NT2/D1 (cell line): ENCODE data around the gene TXNIP.

Experiments
- DNase-seq: peaks from one replicate; pipeline ENCODE4 v3.0.0-alpha.2; 2011; ENCODE audit warnings: low read depth, low spot score
- H3K27me3 ChIP-seq: 2 replicates; pipeline ENCODE4 v1.6.0; 2011; ENCODE audit warnings: mild to moderate bottlenecking; ENCODE audit not compliant: insufficient read length, insufficient read depth
- H3K36me3 ChIP-seq: 2 replicates; pipeline ENCODE4 v1.6.1; 2011; ENCODE audit warnings: mild to moderate bottlenecking, low read length, mixed read lengths; ENCODE audit not compliant: insufficient read depth, insufficient read length
- H3K4me1 ChIP-seq: 2 replicates; pipeline ENCODE4 v1.5.1; 2011; ENCODE audit not compliant: insufficient read depth, insufficient read length
- H3K4me3 ChIP-seq: 2 replicates; pipeline ENCODE4 v1.5.1; 2011; ENCODE audit warnings: low read depth; ENCODE audit not compliant: insufficient read length
- H3K9ac ChIP-seq: 2 replicates; pipeline ENCODE4 v1.6.0; 2011; ENCODE audit warnings: low read depth; ENCODE audit not compliant: insufficient read length
- H3K9me3 ChIP-seq: 2 replicates; pipeline ENCODE4 v1.5.1; 2011; ENCODE audit warnings: mild to moderate bottlenecking, low read length; ENCODE audit not compliant: insufficient read depth
- SUZ12 ChIP-seq: IDR thresholded peaks from 2 replicates; pipeline ENCODE4 v1.6.1; 2011; ENCODE audit not compliant: insufficient read length, insufficient read depth; ENCODE audit errors: extremely low read depth
- YY1 ChIP-seq: IDR thresholded peaks from 2 replicates; pipeline ENCODE4 v1.6.1; 2011; ENCODE audit not compliant: insufficient read length, insufficient read depth
- ZNF274 ChIP-seq: IDR thresholded peaks from 2 replicates; pipeline ENCODE4 v1.6.1; 2011; ENCODE audit warnings: mild to moderate bottlenecking, low read depth, low read length

The TXNIP gene

DNA sequence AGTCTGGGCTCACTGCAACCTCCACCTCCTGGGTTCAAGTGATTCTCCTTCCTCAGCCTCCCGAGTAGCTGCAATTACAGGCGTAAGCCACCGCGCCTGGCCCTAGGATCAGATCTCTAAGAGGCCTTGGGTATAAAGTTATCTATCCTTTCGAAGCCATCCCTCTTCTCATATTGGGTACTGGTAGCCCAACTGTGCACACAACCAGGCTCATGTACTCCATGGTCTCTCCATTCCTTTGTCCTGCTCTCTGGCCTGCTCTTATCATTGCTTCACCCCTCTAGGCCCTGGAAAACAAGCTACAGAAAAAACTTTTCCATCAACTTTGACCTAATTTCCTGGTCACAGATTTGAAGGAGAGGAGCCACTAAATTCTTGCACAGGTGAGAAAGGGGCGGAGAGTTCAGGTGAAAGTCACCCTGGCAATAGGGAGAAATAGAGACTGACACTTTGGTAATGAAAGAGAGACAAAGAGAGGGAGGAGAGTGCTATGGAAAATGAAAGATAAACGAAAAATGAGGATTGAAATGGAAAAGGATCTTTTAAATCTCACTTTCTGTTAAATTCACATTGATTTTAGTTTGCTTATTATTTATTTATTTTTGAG is 6.0 kb downstream of the TXNIP start:
- Histone ChIP-seq H3K27me3 (no peaks in the 10 kb centered on the region), H3K4me1 (peaks cover 7% of the 10 kb centered on the region), H3K36me3 (peaks cover 31% of the 10 kb centered on the region), H3K9me3 (no peaks in the 10 kb centered on the region), H3K4me3 (no peak overlapping the region), H3K9ac (no peak overlapping the region)
- TF ChIP-seq SUZ12 (no peak), ZNF274 (no peak)
- no peak for DNase-seq

GRCh38 chr1:145988773-145989172 is 7.6 kb downstream of the TXNIP start:
- Histone ChIP-seq H3K4me1 (peaks cover 11% of the 10 kb centered on the region), H3K27me3 (no peaks in the 10 kb centered on the region), H3K9ac (no peak overlapping the region), H3K4me3 (no peak overlapping the region), H3K9me3 (no peaks in the 10 kb centered on the region), H3K36me3 (peaks cover 17% of the 10 kb centered on the region)
- DNase-seq, result no peak
- TF ChIP-seq YY1, result no peak
- no peak for TF ChIP-seq SUZ12
- TF ChIP-seq ZNF274, result no peak

GRCh38 chr1:145987926-145988325 is 8.5 kb downstream of the TXNIP start:
- TF ChIP-seq ZNF274 (no peak), SUZ12 (no peak), YY1 (no peak)
- DNase-seq, result no peak
- Histone ChIP-seq H3K36me3 (peaks cover 9% of the 10 kb centered on the region), H3K27me3 (no peaks in the 10 kb centered on the region), H3K9me3 (no peaks in the 10 kb centered on the region), H3K9ac (no peak overlapping the region), H3K4me3 (no peak overlapping the region), H3K4me1 (peaks cover 11% of the 10 kb centered on the region)

DNA sequence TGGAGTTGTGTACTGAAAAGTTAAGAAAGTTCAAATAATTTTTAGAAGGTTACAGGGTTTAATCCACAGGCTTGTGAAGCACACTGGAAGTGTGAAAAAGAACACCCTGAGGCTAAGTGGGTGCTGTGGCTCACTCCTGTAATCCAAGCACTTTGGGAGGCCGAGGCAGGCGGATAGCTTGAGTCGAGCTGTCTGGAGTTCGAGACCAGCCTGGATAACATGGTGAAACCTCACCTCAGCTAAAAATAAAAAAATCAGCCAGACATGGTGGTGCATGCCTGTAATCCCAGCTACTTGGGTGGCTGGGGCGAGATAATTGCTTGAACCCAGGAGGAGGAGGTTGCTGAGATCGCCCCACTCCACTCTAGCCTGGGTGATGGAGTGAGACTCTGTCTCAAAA is 9.8 kb downstream of the TXNIP start:
- H3K4me1 ChIP-seq, result peaks cover 11% of the 10 kb centered on the region
- TF ChIP-seq YY1, result no peak

GRCh38 chr1:145985502-145986439 is 10.6 kb downstream of the TXNIP start:
- H3K4me1 ChIP-seq, result peaks cover 11% of the 10 kb centered on the region
- no peak overlapping the region for H3K4me3 ChIP-seq
- no peaks in the 10 kb centered on the region for H3K36me3 ChIP-seq
- H3K27me3 ChIP-seq, result no peaks in the 10 kb centered on the region
- no peak for DNase-seq
- no peaks in the 10 kb centered on the region for H3K9me3 ChIP-seq
- no peak overlapping the region for H3K9ac ChIP-seq
- TF ChIP-seq YY1, result no peak
- TF ChIP-seq SUZ12, result no peak
- TF ChIP-seq ZNF274, result no peak

More for the DNA sequence above, 9.8 kb downstream of the TXNIP start:
- Histone ChIP-seq H3K9me3 (no peaks in the 10 kb centered on the region), H3K36me3 (no peaks in the 10 kb centered on the region), H3K4me3 (no peak overlapping the region), H3K27me3 (no peaks in the 10 kb centered on the region), H3K9ac (no peak overlapping the region)
- no peak for DNase-seq

- peaks cover 11% of the 10 kb centered on the region for H3K4me1 ChIP-seq
- no peak for TF ChIP-seq ZNF274
- no peak for TF ChIP-seq SUZ12
- TF ChIP-seq YY1, result no peak
- no peaks in the 10 kb centered on the region for H3K36me3 ChIP-seq
- DNase-seq, result no peak
- no peaks in the 10 kb centered on the region for H3K27me3 ChIP-seq
- no peak overlapping the region for H3K9ac ChIP-seq
- H3K4me3 ChIP-seq, result no peak overlapping the region
- no peaks in the 10 kb centered on the region for H3K9me3 ChIP-seq
These were observed 11.3 kb downstream of the TXNIP start for GRCh38 chr1:145985129-145985501.

DNA sequence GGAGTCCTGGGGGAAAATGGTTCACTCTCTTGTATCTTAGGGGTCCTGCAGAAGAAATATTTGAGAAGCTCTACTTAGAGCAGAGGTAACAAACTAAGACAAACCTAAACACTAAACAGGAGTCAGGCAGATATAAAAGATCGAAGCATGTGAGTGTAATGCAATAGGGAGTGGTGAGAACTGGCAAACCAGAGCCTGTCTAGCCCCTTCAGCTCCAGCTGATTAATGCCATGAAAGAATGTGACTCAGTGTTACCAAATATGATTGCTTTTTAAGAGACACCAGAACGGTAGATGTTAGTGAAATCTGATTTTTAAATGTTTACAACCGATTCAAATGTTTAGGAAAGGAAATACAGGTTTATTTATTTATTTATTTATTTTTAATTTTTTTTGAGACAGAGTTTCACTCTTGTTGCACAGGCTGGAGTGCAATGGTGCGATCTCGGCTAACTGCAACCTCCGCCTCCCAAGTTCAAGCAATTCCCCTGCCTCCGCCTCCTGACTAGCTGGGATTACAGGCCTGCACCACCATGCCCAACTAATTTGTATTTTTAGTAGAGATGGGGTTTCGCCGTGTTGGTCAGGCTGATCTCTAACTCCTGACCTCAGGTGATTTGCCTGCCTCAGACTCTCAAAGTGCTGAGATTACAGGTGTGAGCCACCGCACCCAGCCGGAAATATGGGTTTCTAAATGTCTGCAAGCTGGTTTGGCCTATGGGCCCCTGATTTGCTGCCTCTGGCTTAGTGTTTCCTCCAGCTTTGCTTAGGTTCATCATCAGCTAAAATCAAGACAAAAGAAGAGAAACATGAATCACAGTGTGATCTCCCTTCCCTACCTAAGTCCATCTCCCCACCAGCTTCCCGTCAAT is 12.2 kb downstream of the TXNIP start:
- H3K4me1 ChIP-seq, result peaks cover 11% of the 10 kb centered on the region

More for the DNA sequence above, 12.2 kb downstream of the TXNIP start:
- H3K4me3 ChIP-seq, result no peak overlapping the region
- H3K36me3 ChIP-seq, result no peaks in the 10 kb centered on the region
- no peaks in the 10 kb centered on the region for H3K27me3 ChIP-seq
- H3K9ac ChIP-seq, result no peak overlapping the region
- DNase-seq, result no peak
- TF ChIP-seq YY1, result no peak
- H3K9me3 ChIP-seq, result no peaks in the 10 kb centered on the region
